Measurements from ENCODE around the gene BIRC6.
"Not testable (repeated sequence)": the region's sequence is repeated elsewhere in the genome, so short reads cannot be mapped to it uniquely, and the experiment has no call there.

BIRC6 gene

DNA sequence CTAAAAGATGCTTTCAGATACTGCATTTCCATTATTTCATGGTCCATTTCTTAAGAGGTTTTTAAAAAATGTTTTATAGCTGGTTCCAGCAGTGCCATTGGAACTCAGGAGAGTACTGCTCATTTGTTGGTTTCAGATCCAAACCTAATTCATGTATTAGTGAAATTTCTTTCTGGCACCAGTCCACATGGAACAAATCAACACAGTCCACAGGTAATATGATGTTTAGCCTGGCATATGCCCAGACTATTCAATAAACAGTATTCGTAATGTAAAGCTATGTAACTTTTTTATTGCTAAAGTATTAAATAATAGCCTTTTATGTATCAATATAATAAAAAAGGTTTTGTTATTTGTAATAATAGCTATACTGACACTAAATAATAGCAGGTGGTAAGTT, 134.5 kb downstream of the BIRC6 start:
- DNase-seq (ENCODE audit: low read depth, low spot score), result no peak
- H3K27ac ChIP-seq, result no peak overlapping the region

DNA sequence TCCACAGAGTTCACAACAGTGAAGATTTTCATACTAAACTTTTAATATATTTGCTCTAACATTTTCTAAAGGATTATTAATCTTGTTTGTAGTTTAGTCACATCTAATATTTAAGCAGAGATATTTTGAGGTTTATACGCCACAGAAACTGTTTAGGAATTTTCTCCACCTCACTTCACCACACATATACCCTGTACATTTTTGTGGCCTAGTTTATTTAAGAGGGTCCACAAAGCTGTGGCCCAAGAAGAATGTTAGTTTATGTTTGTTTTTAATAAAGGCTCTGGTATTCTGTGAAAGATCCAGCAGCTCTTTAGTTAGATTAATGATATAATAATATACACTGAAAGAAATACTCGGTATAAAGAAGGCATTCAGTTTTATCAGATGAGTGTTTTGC, 138.3 kb downstream of the BIRC6 start:
- DNase-seq (ENCODE audit: low read depth, low spot score), result no peak
- H3K27ac ChIP-seq, result no peak overlapping the region

DNA sequence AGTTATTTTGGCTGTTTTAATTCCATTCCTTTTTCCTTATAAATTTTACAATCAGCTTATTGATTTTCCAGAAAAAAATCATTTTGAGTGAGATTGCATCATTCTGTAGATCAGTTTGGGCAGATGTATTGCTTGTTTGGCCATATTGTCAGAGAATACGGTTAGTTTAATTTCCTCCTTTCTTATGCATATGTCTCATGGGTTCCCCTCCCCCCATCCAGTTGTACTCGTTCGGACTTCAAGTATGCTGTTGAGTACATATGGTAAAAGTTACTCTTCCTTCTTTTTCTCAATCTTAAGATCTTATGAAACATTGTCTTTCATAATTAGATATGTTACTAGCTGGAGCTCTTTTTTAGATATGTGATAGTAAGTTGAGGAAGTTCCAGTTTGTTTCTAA, 139.8 kb downstream of the BIRC6 start:
- DNase-seq (ENCODE audit: low read depth, low spot score), result no peak
- no peak overlapping the region for H3K27ac ChIP-seq

DNA sequence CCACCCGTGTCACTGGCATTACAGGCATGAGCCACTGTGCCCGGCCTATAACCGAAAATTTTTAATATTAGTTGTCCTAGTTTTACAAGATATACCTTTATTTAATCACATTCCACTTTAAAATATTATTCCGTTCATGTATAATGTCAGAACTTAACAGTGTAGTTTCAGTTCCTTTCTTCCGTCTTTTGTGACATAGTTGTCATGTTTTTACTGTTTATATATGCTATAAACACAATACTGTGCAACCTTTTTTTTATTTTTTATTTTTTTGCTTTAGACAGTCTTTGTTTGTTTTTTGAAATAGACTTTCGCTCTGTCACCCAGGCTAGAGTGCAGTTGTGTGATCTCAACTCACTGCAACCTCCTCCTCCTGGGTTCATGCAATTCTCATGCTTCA, 141.5 kb downstream of the BIRC6 start:
- no peak overlapping the region for H3K27ac ChIP-seq
- no peak for DNase-seq (ENCODE audit: low read depth, low spot score)

DNA sequence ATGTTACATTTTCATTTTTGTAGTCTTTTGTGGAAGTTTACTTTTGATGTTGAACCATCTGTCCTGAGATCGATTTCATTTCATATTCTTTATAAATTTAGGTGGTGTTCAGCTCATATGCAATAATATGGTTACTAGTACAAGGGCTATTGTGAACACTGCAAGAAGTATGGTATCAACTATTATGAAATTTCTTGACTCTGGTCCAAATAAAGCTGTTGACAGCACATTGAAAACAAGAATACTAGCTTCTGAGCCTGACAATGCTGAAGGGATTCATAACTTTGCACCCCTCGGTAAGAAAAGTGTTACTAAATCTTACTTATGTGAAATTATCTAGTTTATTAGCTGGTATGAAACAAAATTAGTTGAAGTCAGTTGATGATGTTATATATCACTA, 146.1 kb downstream of the BIRC6 start:
- DNase-seq (ENCODE audit: low read depth, low spot score), result no peak

DNA sequence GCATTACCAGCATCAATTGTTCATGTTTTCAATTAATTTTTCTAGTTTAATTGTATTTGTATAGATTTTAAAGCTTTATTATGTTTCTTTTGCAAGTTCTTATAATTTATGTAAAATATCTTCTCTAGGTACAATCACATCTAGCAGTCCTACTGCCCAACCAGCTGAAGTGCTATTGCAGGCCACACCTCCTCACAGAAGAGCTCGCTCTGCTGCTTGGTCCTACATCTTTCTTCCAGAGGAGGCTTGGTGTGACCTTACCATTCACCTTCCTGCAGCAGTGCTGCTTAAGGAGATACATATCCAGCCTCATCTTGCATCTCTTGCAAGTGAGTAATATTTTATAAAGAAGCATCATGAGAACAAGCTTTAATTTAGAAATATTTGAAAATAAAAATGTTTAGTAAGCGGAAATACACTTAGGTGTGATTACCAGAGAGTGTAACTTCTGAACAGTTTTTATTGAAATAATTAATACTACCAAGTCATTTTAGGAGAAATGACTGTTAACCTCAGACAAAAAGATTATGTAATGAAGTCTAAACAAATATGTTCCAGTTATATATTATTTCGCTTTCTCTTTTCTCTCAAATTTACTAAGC, 148.2 kb downstream of the BIRC6 start:
- H3K27ac ChIP-seq, result no peak overlapping the region
- DNase-seq (ENCODE audit: low read depth, low spot score), result no peak

More for the DNA sequence above, 146.1 kb downstream of the BIRC6 start:
- no peak overlapping the region for H3K27ac ChIP-seq

DNA sequence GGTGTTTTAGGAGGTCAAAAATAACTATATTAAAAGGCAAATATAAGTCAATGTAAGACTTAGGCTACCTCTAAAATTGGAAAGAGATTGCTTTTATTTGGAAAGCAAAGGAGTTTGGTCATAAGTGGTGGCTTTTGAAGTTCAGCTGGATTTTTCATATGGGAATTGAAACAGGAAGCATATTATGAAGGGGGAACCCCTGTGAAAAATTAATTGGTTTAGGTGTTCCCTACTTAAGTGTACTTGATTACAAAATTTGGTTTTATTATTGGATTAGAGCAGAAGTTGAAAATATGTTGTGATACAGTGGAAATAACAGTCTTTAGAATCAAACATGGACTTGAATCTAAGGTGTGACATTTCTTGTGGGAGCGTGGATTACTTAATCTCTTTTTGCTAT, 149.6 kb downstream of the BIRC6 start:
- H3K27ac ChIP-seq, result no peak overlapping the region

DNA sequence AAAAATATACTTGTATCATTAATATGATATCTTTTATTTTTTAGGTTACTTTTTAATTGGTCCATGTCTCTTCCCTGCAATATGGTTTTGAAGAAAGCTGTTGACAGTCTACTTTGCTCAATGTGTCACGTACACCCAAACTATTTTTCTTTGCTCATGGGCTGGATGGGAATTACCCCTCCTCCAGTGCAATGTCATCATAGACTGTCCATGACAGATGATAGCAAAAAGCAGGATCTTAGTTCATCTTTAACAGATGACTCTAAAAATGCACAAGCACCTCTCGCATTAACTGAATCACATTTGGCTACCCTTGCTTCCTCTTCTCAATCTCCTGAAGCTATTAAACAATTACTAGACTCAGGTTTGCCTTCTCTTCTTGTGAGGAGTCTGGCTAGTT, 158.1 kb downstream of the BIRC6 start:
- DNase-seq (ENCODE audit: low read depth, low spot score), result no peak
- no peak overlapping the region for H3K27ac ChIP-seq

More for the DNA sequence above, 149.6 kb downstream of the BIRC6 start:
- no peak for DNase-seq (ENCODE audit: low read depth, low spot score)

DNA sequence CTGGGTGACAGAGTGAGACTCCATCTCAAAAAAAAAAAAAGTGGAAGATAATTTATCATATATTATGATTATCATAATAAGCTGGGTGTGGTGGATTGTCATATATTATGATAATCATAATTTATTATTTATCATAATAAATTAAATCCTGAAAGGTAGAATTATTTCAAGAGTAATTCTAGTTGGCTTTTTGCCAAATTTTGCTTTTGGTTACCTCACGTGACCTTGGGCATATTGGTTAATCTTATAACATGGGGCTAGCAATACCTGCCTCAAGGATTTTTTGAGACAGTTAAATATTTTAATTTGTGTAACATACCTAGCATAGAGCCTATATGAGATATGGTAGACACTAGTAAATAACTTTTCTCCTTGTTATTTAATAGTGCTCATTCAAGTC, 159.7 kb downstream of the BIRC6 start:
- DNase-seq (ENCODE audit: low read depth, low spot score), result no peak
- no peak overlapping the region for H3K27ac ChIP-seq

DNA sequence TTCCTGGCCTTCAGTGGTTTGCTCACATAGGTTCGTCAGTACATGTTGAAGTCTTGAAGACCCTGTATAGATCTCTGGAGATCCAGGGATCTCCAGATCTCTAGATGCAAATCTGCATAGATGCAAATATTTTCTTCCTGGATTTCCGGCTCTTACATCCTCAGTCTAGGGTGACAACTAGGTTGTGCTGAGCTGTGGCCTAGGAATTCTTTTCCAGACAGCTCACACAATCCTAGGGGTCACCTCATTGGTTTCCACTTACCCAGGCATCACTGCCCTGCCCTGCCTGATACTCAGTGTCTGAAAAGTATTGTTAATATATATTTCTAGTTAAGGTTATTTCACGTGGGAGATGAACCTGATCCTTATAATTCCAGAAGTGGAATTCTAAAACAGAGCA, 165.9 kb downstream of the BIRC6 start:
- no peak overlapping the region for H3K27ac ChIP-seq
- no peak for DNase-seq (ENCODE audit: low read depth, low spot score)

DNA sequence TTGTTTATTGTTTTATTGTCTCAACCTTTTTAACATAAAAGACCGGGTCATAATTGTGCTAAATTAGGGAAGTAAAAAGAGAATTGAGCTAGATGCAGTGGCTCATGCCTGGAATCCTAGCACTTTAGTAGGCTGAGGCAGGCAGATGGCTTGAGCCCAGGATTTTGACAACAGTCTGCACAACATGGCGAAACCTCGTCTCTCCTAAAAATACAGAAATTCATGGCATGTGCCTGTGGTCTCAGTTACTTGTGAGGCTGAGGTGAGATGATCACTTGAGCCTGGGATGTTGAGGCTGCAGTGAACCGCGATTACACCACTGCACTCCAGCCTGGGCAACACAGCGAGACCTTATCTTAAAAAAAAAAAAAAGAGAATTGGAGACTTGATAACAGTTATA, 166.9 kb downstream of the BIRC6 start:
- DNase-seq (ENCODE audit: low read depth, low spot score), result no peak
- no peak overlapping the region for H3K27ac ChIP-seq

DNA sequence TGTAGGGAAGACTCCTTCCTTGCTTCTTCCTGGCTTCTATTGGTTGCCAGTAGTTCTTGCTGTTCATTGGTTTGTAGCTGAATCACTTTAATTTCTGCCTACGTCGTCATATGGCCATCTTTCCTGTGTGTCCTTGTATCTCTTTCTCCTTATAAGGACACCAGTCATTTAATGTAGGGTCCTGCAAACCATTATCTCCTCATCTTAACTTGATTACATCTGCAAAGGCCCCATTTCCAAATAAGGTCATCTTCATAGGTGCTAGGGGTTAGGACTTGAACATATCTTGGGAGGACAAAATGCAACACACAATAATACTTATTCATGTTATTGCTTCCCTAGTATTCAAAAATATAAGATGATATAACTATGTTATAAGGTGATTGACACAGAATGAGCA, 175.5 kb downstream of the BIRC6 start:
- no peak overlapping the region for H3K27ac ChIP-seq
- DNase-seq (ENCODE audit: low read depth, low spot score), result no peak

DNA sequence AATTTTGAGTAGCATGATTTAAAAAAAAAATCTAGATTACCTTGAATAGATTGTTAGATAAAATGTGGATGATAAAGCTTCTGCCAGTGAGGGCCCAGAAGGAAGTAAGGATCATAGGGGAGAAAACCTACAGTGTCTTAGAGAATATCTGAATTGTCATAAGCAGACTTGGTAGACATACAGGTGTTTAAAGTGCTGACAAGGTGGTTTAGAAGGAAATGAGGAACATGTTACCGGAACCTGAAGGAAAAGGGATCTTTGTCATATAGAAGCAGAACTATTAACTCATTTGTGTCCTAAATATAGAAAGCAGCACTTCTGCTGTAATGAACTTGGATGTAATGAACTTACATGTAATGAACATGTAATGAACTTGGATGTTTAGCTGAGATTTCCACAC, 176.1 kb downstream of the BIRC6 start:
- DNase-seq (ENCODE audit: low read depth, low spot score), result no peak
- no peak overlapping the region for H3K27ac ChIP-seq

DNA sequence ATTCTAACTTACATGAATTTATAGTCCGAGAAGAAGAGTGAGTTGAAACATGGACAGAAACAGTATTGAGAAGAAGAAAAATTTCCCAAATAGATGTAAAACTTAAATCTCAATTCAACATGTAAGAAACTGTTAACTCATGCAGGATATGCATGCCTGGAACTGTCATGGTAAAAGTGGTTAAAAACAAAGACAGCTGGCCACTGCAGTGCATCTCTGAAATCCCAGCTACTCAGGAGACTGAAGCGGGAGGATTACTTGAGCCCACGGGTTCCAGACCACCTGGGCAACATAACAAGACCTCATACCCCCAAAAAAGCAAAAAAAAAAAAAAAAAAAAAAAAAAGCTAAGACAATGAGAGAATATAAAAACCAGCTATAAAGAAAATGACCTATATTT, 178.0 kb downstream of the BIRC6 start:
- no peak overlapping the region for H3K27ac ChIP-seq
- DNase-seq (ENCODE audit: low read depth, low spot score), result no peak

DNA sequence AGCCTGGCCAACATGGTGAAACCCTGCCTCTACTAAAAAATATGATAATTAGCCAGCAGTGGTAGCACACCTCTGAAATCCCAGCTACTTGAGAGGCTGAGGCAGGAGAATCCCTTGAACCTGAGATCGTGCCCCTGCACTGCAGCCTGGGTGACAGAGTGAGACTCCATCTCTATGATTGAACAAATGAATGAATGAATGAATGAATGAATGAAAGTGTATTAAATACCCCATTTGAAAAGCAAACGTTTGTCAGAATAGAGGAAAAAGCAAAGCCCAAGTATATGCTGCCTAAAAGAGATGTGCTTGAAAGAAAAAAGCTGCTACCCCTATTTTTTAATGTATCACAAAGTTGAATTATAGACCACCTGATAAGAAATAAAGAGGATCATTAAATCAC, 181.9 kb downstream of the BIRC6 start:
- H3K27ac ChIP-seq, result no peak overlapping the region
- DNase-seq (ENCODE audit: low read depth, low spot score), result no peak

DNA sequence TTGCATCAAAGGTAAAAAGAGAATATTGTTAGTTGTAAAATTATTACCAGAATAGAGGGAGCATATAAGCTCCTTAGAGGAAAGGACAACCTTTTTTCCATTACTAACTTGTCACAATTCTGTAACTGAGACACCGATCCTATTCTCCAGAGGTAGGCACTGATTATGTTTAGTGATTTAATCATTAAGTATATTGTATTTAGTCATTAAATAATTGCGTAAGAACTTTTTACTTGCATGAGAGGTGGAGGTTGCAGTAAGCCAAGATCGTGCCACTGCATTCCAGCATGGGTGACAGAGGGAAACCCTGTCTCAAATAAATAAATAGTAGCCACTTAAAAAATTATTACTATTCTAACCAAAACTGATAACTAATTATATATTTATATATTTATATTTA, 195.7 kb downstream of the BIRC6 start:
- DNase-seq (ENCODE audit: low read depth, low spot score); H3K27ac ChIP-seq: not testable (repeated sequence)

DNA sequence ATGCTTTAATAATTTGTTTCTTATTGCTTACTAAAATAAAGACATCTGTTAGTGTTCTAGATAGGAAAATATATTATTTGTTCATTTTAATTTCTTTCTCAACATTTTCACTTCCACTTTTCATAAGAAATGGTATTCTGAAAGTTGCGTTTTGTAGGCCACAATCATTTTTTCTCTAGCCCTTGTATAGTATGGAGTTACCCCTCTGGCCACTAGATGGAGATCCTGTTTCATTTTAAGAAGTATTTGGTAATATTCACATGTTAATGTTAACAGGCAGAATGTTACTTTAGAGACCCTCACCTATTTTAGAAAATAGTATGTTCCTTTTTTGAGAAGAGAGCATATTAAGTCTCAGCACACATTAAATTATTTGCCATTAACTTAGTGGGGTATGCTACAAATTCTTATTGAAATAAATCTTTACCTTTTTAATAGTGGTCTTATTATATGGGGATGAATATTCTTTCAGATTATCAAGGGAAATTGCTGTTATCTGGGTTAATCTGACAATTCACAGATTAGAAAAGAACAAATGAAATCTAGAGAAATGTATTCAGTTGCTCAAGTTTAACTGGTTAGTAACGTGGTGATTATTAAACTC, 197.1 kb downstream of the BIRC6 start:
- no peak overlapping the region for H3K27ac ChIP-seq
- DNase-seq (ENCODE audit: low read depth, low spot score), result no peak

DNA sequence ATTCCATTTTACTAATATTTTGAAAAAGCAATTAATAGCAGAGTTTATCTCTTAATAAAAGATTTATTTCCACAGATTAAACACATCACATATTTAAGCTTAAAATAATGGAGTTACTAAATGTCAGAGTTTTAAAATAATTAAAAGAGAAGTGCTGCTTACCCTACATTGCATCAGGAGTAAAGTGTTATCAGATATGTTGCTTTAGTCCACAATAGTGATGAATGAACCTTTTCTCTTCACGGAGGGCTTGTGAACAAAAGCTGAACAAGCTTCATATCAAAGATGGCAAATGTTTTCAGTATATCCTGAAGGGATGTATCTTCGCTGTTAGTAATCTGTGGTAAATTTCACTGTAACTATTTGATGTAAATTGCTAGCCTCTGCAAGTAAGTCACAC, 201.7 kb downstream of the BIRC6 start:
- H3K27ac ChIP-seq, result no peak overlapping the region
- no peak for DNase-seq (ENCODE audit: low read depth, low spot score)

DNA sequence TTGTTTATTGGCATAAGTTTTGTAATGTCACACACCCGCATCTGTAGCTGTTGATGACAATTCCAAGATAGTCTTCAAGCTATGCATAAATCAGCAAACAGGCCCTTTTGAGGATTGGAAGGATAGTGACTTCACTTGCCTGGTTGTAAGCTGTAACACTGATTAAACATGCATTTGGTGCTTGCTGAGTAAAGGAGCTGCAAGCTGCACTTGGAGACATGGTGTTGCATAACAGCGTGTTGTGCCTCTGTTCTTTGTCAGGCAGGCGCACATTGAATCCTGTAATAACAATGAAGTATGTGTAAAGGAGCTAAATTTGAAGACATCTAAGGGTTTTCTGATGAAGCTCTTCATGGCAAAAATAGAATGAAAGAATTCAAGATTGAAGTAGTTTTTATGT, 202.3 kb downstream of the BIRC6 start:
- H3K27ac ChIP-seq, result no peak overlapping the region
- no peak for DNase-seq (ENCODE audit: low read depth, low spot score)

DNA sequence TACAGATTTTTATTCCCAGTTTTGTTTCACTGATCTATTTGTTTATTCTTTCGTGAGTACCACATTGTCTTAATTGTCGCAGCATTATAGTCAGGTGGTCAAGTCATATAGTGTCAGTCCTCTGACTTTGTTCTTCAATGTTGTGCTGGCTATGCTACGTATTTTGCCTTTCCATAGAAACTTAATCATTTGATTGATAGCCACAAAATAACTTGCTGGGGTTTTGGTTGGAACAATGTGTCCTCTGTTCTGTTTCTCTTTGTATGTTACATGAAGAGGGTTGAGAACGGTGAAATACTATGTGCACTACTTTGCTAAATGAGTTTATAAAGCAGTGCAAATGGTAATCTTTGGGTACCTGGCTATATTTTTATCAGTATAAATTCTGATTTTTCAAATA, 206.1 kb downstream of the BIRC6 start:
- DNase-seq (ENCODE audit: low read depth, low spot score), result no peak
- no peak overlapping the region for H3K27ac ChIP-seq

DNA sequence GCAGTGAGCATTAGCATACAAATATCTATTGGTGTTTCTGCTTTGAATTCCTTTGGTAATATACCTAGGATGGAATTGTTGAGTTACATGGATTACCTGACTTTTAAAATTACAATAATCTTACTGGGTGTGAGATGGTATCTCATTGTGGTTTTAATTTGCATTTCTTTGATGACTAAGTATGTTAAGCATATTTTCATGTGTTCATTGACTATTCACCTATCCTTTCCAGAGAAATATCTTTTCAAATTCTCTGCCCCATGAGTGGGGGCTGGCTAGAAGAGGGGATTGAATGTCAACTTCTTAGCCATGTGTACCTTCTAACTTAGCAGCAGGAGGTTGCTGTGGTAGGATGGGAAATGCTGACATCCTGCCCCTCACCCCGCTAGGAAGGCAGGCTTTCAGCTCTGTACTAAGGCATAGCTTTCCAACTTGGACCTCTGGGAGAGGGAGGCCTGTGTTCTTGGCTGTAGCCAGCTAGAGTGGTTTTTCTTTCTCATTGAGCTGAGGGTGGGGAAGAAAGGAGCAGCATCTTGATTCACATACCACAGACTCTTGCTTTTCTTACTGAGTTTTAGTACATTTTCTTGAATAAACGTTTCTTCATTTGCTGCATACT, 207.7 kb downstream of the BIRC6 start:
- DNase-seq (ENCODE audit: low read depth, low spot score), result no peak
- no peak overlapping the region for H3K27ac ChIP-seq

DNA sequence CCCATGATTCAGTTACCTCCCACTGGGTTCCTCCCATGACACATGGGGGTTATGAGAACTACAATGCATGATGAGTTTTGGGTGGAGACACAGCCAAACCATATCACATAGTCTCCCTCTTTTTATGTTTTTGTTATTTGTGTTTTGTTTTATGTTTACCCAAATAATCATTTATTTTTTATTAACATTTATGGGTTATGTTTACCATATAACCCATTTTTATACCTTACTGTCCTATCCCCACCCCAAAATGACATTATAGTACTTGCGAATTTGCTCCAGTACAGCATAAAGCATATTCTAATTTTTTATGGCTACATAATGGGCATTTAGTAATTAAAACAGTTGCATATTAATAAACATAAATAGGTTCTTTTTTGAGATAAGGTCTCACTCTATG, 209.1 kb downstream of the BIRC6 start:
- no peak overlapping the region for H3K27ac ChIP-seq
- DNase-seq (ENCODE audit: low read depth, low spot score), result no peak
